Right lobe of liver (tissue), 6 donors: ENCODE data around the gene IQSEC3. TPM values are rescaled to one million over a fixed set of nuclear protein-coding genes. Genes with fewer than 3 reads are reported as not detected.

ENCODE experiments used
- ATAC-seq, 4 donors: fragments of 200-7000 bp; cut with Tn5 transposase; one replicate each; pipeline ENCODE4 v1.9.1; 2020; ENCODE audit warnings: mild to moderate bottlenecking in 4 of 4, moderate library complexity in 4 of 4
- DNase-seq, 3 donors: peaks; one replicate each; pipeline ENCODE4 v3.0.0-alpha.2; 2020
- H3K27ac ChIP-seq, 3 donors: fragments of 200-600 bp; one replicate each; pipeline ENCODE4 v1.8.0; 2022
- H3K27me3 ChIP-seq, 2 donors: fragments of 200-600 bp; one replicate each; pipeline ENCODE4 v1.8.0; 2022
- H3K36me3 ChIP-seq, 4 donors: fragments of 200-600 bp; sonication (generic) in 1 of 4; one replicate each; pipeline versions ENCODE4 v1.5.1 to v1.8.0; 2017 to 2022; ENCODE audit warnings: control low read depth in 1 of 4
- H3K4me1 ChIP-seq, 4 donors: fragments of 200-600 bp; sonication (generic) in 1 of 4; one replicate each; pipeline versions ENCODE4 v1.5.1 to v1.8.0; 2017 to 2022; ENCODE audit warnings: control low read depth in 1 of 4
- H3K4me3 ChIP-seq, 3 donors: fragments of 200-600 bp; one replicate each; pipeline ENCODE4 v1.8.0; 2022
- H3K9me3 ChIP-seq, 4 donors: fragments of 200-600 bp; sonication (generic) in 1 of 4; one replicate each; pipeline versions ENCODE4 v1.5.1 to v1.8.0; 2017 to 2022; ENCODE audit warnings: control low read depth in 1 of 4
- POLR2A ChIP-seq: fragments of 450-650 bp; IDR thresholded peaks from one replicate; pipeline ENCODE4 v1.6.1; 2017; ENCODE audit warnings: antibody characterized with exemption, mild to moderate bottlenecking
- WGBS: methylation state at CpG from one replicate; pipeline ENCODE4 v1.1.6; 2018; ENCODE audit warnings: low coverage, low lambda C conversion rate; ENCODE audit not compliant: insufficient coverage; ENCODE audit errors: missing lambda C conversion rate; 5-methylcytosine and 5-hydroxymethylcytosine counted together
- intact Hi-C, 2 donors: fragments of 100-400 bp; cut with DNase I; formaldehyde crosslinking; loops; one replicate each; pipeline versions ENCODE4 v1.11.2 to v1.14.1; 2022
- total RNA-seq, 6 experiments: library from RNA; depleted of rRNA in 2 of 6; stranded (reverse); fragments of >200 nt in 2 of 6; fragmentation: NEBNext Ultra II Directional in 3 of 6; extraction: Animal tissue kit (Norgen Biotek cat#: 25700) in 3 of 6; gene quantifications; one replicate each; pipeline versions ENCODE4 v1.1.0 to v1.2.4, GENCODE V29; 2016 to 2023
- TF ChIP-seq, protein P1 (sequence below), 4 donors: fragments of 200-600 bp in 3 of 4; fragments of 450-650 bp in 1 of 4; IDR thresholded peaks; one replicate each; pipeline versions ENCODE4 v1.5.1 to v1.8.0; 2016 to 2022; ENCODE audit warnings: antibody characterized with exemption in 4 of 4, mild to moderate bottlenecking in 2 of 4
- donor health status: DM: no; HTN: yes; CAD: no.
- donor health status: DM: no; HTN: no; CAD: no.
- donor health status: DM: no; HTN: no; CAD: no.
- donor health status: DM: no; HTN: yes; CAD: no.
- donor health status: DM: no; HTN: yes; CAD: no.

IQSEC3 gene
- total RNA-seq, 6 experiments from 2014 or later = 0.05 to 0.64 (median 0.15) TPM; not detected in 1

DNA sequence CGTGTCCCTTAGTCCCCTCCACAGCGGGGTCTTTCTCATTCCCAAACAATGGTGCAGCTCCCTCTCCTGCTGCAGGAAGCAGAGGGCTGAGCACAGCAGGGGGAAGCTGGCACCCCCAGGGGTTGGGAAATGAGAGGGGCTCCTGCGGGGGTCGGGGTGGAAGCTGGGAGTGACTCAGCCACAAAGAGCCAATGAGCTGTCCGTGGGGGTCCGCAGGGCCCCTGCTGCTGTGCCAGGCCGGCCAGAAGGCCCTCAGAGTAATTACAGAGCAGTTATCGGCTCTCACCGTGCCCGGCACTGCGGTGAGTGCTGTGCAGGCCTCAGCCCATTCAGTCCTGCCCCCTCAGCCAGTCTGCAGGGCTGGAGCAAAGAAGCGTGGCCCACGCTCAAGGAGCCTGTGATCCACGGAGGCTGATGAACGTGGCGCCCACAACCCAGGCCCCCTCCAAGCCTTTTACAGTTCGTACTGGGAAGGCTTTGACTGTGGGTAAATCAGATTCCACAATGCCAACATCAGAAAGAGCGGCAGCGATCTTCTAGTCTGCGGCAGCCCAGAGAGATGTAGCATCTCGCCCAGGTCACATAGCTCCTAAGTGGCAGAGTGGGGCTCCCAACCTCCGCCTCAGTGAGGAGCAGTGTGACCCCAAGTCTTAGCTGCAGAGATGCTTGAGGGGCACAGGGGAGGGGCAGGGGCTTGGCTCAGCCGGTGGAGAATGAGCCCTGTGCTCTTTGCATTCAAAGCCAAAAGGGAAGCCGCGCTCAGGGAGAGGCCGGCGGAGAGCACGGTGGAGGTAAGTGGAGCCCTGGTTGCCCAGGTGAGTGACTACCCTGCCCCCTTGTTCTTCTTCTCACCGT is 104.0 kb downstream of the IQSEC3 start:
- Histone ChIP-seq H3K4me3 (no peak overlapping the region), H3K36me3 (no peaks in the 10 kb centered on the region), H3K27me3 (no peaks in the 10 kb centered on the region), H3K9me3 (no peaks in the 10 kb centered on the region), H3K27ac (no peak overlapping the region), H3K4me1 (peaks cover 0 to 17% (median 2%) of the 10 kb centered on the region in 4 donors)
- 85% methylated on average over 9 of the region's 29 CpGs for whole genome bisulfite sequencing
- ATAC-seq (no peak), DNase-seq (no peak)
- intact Hi-C loops = no loop called here
- TF ChIP-seq, protein P1, sequence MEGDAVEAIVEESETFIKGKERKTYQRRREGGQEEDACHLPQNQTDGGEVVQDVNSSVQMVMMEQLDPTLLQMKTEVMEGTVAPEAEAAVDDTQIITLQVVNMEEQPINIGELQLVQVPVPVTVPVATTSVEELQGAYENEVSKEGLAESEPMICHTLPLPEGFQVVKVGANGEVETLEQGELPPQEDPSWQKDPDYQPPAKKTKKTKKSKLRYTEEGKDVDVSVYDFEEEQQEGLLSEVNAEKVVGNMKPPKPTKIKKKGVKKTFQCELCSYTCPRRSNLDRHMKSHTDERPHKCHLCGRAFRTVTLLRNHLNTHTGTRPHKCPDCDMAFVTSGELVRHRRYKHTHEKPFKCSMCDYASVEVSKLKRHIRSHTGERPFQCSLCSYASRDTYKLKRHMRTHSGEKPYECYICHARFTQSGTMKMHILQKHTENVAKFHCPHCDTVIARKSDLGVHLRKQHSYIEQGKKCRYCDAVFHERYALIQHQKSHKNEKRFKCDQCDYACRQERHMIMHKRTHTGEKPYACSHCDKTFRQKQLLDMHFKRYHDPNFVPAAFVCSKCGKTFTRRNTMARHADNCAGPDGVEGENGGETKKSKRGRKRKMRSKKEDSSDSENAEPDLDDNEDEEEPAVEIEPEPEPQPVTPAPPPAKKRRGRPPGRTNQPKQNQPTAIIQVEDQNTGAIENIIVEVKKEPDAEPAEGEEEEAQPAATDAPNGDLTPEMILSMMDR (IDR thresholded peaks at IDR 0.05) = no peak
- TF ChIP-seq POLR2A = no peak

DNA sequence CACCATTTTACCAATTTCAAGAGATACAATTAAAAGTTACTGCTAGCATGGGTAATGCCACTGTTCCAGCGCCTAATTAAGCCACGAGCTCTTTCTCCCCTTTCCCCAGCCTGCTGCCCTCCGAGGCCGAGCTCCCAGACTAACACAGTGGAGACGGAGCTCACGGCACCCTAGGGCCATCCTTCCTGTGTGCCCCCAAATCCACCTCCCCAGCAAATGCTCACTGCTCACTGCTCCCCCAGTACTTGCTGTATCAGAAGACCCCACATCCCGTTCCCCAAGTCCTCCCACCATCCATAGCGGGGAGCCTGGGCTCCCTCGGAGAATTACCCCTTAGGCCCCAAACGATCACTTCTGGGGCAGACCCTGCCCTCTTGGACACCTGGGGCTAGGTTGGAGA is 104.7 kb downstream of the IQSEC3 start:
- H3K27me3 ChIP-seq = no peaks in the 10 kb centered on the region
- H3K27ac ChIP-seq = no peak overlapping the region
- intact Hi-C loops = no loop called here
- H3K36me3 ChIP-seq = no peaks in the 10 kb centered on the region
- 86% methylated on average over 7 of the region's 10 CpGs for WGBS
- H3K4me3 ChIP-seq = no peak overlapping the region
- ATAC-seq (no peak), DNase-seq (no peak)
- H3K9me3 ChIP-seq = no peaks in the 10 kb centered on the region
- TF ChIP-seq, protein P1 (IDR thresholded peaks at IDR 0.05) = no peak
- no peak for TF ChIP-seq POLR2A
- peaks cover 0 to 24% (median 5%) of the 10 kb centered on the region in 4 donors for H3K4me1 ChIP-seq

GRCh38 chr12:171743-172676 is 105.4 kb downstream of the IQSEC3 start:
- Histone ChIP-seq H3K4me3 (no peak overlapping the region), H3K9me3 (no peaks in the 10 kb centered on the region), H3K4me1 (peaks cover 0 to 22% (median 4%) of the 10 kb centered on the region in 4 donors), H3K27ac (no peak overlapping the region), H3K27me3 (no peaks in the 10 kb centered on the region), H3K36me3 (no peaks in the 10 kb centered on the region)
- TF ChIP-seq, protein P1 (IDR thresholded peaks at IDR 0.05) = no peak
- TF ChIP-seq POLR2A = no peak
- no peak for ATAC-seq
- DNase-seq = no peak
- intact Hi-C loops = no loop called here
- 60% methylated on average over 9 of the region's 18 CpGs for WGBS

- DNase-seq = no peak
Observed at GRCh38 chr12:172732-173161, 106.2 kb downstream of the IQSEC3 start.

More at GRCh38 chr12:172732-173161, 106.2 kb downstream of the IQSEC3 start:
- no peaks in the 10 kb centered on the region for H3K9me3 ChIP-seq
- WGBS = 86% methylated on average over 9 of the region's 15 CpGs
- H3K36me3 ChIP-seq = no peaks in the 10 kb centered on the region
- peaks cover 0 to 20% (median 4%) of the 10 kb centered on the region in 4 donors for H3K4me1 ChIP-seq
- H3K27ac ChIP-seq = no peak overlapping the region
- no peaks in the 10 kb centered on the region for H3K27me3 ChIP-seq
- no peak for ATAC-seq
- H3K4me3 ChIP-seq = no peak overlapping the region
- intact Hi-C loops = no loop called here
- TF ChIP-seq POLR2A = no peak
- TF ChIP-seq, protein P1 (IDR thresholded peaks at IDR 0.05) = no peak
